ENCODE data around the gene SIPA1L3.

Gene SIPA1L3

GRCh38 chr19:38078302-38078930 lies 171.4 kb downstream of the SIPA1L3 start:
- Histone ChIP-seq H3K9ac (ENCODE audit: low read length) (no peak overlapping the region), H3K9me2 (ENCODE audit: low read depth, low read length) (no peaks in the 10 kb centered on the region), H3K36me3 (ENCODE audit: insufficient read depth, low read length) (peaks cover 25% of the 10 kb centered on the region), H3K9me3 (ENCODE audit: low read length) (no peaks in the 10 kb centered on the region), H2AFZ (ENCODE audit: low read length) (no peak overlapping the region), H3K79me2 (ENCODE audit: insufficient read depth, low read length) (no peaks in the 10 kb centered on the region), H4K20me1 (ENCODE audit: insufficient read depth, low read length) (no peaks in the 10 kb centered on the region), H3F3A (ENCODE audit: insufficient read depth, low read length) (no peaks in the 10 kb centered on the region), H3K4me3 (ENCODE audit: low read depth, low read length, poor library complexity, severe bottlenecking) (no peak overlapping the region), H3K4me1 (ENCODE audit: insufficient read depth, low read length, severe bottlenecking) (peaks cover 29% of the 10 kb centered on the region), H3K4me2 (ENCODE audit: low read length) (no peak overlapping the region), H3K27me3 (ENCODE audit: insufficient read depth, low read length) (no peaks in the 10 kb centered on the region), H3K27ac (ENCODE audit: low read depth, low read length, poor library complexity, severe bottlenecking) (no peak overlapping the region)
- TF ChIP-seq EZH2 (IDR thresholded peaks at IDR 0.05; ENCODE audit: borderline replicate concordance, low read length) (no peak), CTCF (IDR thresholded peaks at IDR 0.05; ENCODE audit: low read length) (no peak)

GRCh38 chr19:38079926-38080380 lies 172.9 kb downstream of the SIPA1L3 start:
- Histone ChIP-seq H3K9me2 (ENCODE audit: low read depth, low read length) (no peaks in the 10 kb centered on the region), H3K4me2 (ENCODE audit: low read length) (no peak overlapping the region), H3K4me3 (ENCODE audit: low read depth, low read length, poor library complexity, severe bottlenecking) (no peak overlapping the region), H3F3A (ENCODE audit: insufficient read depth, low read length) (no peaks in the 10 kb centered on the region), H3K9ac (ENCODE audit: low read length) (no peak overlapping the region), H4K20me1 (ENCODE audit: insufficient read depth, low read length) (no peaks in the 10 kb centered on the region), H3K27me3 (ENCODE audit: insufficient read depth, low read length) (no peaks in the 10 kb centered on the region), H3K4me1 (ENCODE audit: insufficient read depth, low read length, severe bottlenecking) (peaks cover 16% of the 10 kb centered on the region), H3K79me2 (ENCODE audit: insufficient read depth, low read length) (no peaks in the 10 kb centered on the region), H3K36me3 (ENCODE audit: insufficient read depth, low read length) (peaks cover 28% of the 10 kb centered on the region), H3K9me3 (ENCODE audit: low read length) (no peaks in the 10 kb centered on the region), H2AFZ (ENCODE audit: low read length) (no peak overlapping the region), H3K27ac (ENCODE audit: low read depth, low read length, poor library complexity, severe bottlenecking) (peak overlapping the region; percentile 68)
- TF ChIP-seq EZH2 (IDR thresholded peaks at IDR 0.05; ENCODE audit: borderline replicate concordance, low read length): no peak
- TF ChIP-seq CTCF (IDR thresholded peaks at IDR 0.05; ENCODE audit: low read length): no peak

GRCh38 chr19:38081547-38082255 lies 174.7 kb downstream of the SIPA1L3 start:
- H3F3A ChIP-seq (ENCODE audit: insufficient read depth, low read length): no peaks in the 10 kb centered on the region
- H3K9ac ChIP-seq (ENCODE audit: low read length): no peak overlapping the region
- H3K27ac ChIP-seq (ENCODE audit: low read depth, low read length, poor library complexity, severe bottlenecking): no peak overlapping the region
- H3K4me1 ChIP-seq (ENCODE audit: insufficient read depth, low read length, severe bottlenecking): peaks cover 16% of the 10 kb centered on the region
- H3K4me2 ChIP-seq (ENCODE audit: low read length): no peak overlapping the region
- TF ChIP-seq EZH2 (IDR thresholded peaks at IDR 0.05; ENCODE audit: borderline replicate concordance, low read length) (no peak), CTCF (IDR thresholded peaks at IDR 0.05; ENCODE audit: low read length) (no peak)
- H3K4me3 ChIP-seq (ENCODE audit: low read depth, low read length, poor library complexity, severe bottlenecking): no peak overlapping the region
- no peaks in the 10 kb centered on the region for H3K9me3 ChIP-seq (ENCODE audit: low read length)
- no peaks in the 10 kb centered on the region for H4K20me1 ChIP-seq (ENCODE audit: insufficient read depth, low read length)
- peaks cover 35% of the 10 kb centered on the region for H3K36me3 ChIP-seq (ENCODE audit: insufficient read depth, low read length)
- no peaks in the 10 kb centered on the region for H3K79me2 ChIP-seq (ENCODE audit: insufficient read depth, low read length)
- no peaks in the 10 kb centered on the region for H3K27me3 ChIP-seq (ENCODE audit: insufficient read depth, low read length)
- H2AFZ ChIP-seq (ENCODE audit: low read length): no peak overlapping the region
- H3K9me2 ChIP-seq (ENCODE audit: low read depth, low read length): no peaks in the 10 kb centered on the region

Data from OCI-LY1 (cell line).